ENCODE results near the gene PDE8A.

Gene PDE8A

GRCh38 chr15:85095566-85095965, 113.9 kb downstream of the PDE8A start:
- ATAC-seq, result no peak

GRCh38 chr15:85097250-85097649, 115.6 kb downstream of the PDE8A start:
- ATAC-seq, result no peak

- ATAC-seq, result no peak
Observed at GRCh38 chr15:85097725-85098124, 116.1 kb downstream of the PDE8A start.

GRCh38 chr15:85099195-85099803, 117.6 kb downstream of the PDE8A start:
- ATAC-seq, result no peak

GRCh38 chr15:85100186-85100937, 118.7 kb downstream of the PDE8A start:
- ATAC-seq, result peak in 1 of 2 donors; percentile 41

GRCh38 chr15:85104584-85104983, 122.9 kb downstream of the PDE8A start:
- ATAC-seq, result no peak

- ATAC-seq, result no peak
Observed at GRCh38 chr15:85108136-85108535, 126.5 kb downstream of the PDE8A start.

GRCh38 chr15:85109333-85109732, 127.7 kb downstream of the PDE8A start:
- ATAC-seq, result no peak

- ATAC-seq, result no peak
Observed at GRCh38 chr15:85112997-85113396, 131.3 kb downstream of the PDE8A start.

GRCh38 chr15:85114886-85115285, 133.2 kb downstream of the PDE8A start:
- ATAC-seq, result no peak

- no peak for ATAC-seq
Observed at GRCh38 chr15:85116066-85116465, 134.4 kb downstream of the PDE8A start.

GRCh38 chr15:85116494-85116893, 134.8 kb downstream of the PDE8A start:
- no peak for ATAC-seq

GRCh38 chr15:85116925-85117646, 135.4 kb downstream of the PDE8A start:
- no peak for ATAC-seq

- ATAC-seq, result no peak
Observed at GRCh38 chr15:85118173-85118572, 136.5 kb downstream of the PDE8A start.

- no peak for ATAC-seq
Observed at GRCh38 chr15:85118581-85118980, 136.9 kb downstream of the PDE8A start.

GRCh38 chr15:85120351-85121113, 138.9 kb downstream of the PDE8A start:
- no peak for ATAC-seq

GRCh38 chr15:85124173-85124572, 142.5 kb downstream of the PDE8A start:
- no peak for ATAC-seq

GRCh38 chr15:85125056-85125661, 143.5 kb downstream of the PDE8A start:
- ATAC-seq, result no peak

- ATAC-seq, result no peak
Observed at GRCh38 chr15:85128621-85129020, 147.0 kb downstream of the PDE8A start.

GRCh38 chr15:85129881-85130280, 148.2 kb downstream of the PDE8A start:
- ATAC-seq, result no peak

- ATAC-seq, result no peak
Observed at GRCh38 chr15:85131915-85132314, 150.3 kb downstream of the PDE8A start.

GRCh38 chr15:85133709-85134108, 152.1 kb downstream of the PDE8A start:
- ATAC-seq, result no peak
